HG02759 (cell line): Measurements from ENCODE around the gene LRCH2.

ENCODE experiments used
- ATAC-seq: cut with Tn5 transposase; IDR thresholded peaks from one replicate; pipeline ENCODE4 v1.9.1; 2021; ENCODE audit warnings: mild to moderate bottlenecking, moderate library complexity; ENCODE audit not compliant: unreplicated experiment

LRCH2 gene

GRCh38 chrX:115068896-115069295 lies 165.0 kb downstream of the LRCH2 start:
- ATAC-seq = no peak

- no peak for ATAC-seq
These were observed 166.1 kb downstream of the LRCH2 start for GRCh38 chrX:115067812-115068211.

- no peak for ATAC-seq
These were observed 168.6 kb downstream of the LRCH2 start for GRCh38 chrX:115065304-115065703.
